IPS-20b (cell line): ENCODE data around the gene CSRNP3.

Experiments used
- H3K27ac ChIP-seq: one replicate; pipeline ENCODE4 v1.5.1; 2013; ENCODE audit warnings: low read length
- H3K27me3 ChIP-seq: 2 replicates; pipeline ENCODE4 v1.6.1; 2013; ENCODE audit warnings: mild to moderate bottlenecking, low read length, inconsistent platforms; ENCODE audit not compliant: insufficient read depth
- H3K36me3 ChIP-seq: 2 replicates; pipeline ENCODE4 v1.6.1; 2013; ENCODE audit warnings: low read depth, mild to moderate bottlenecking, inconsistent platforms, low read length, moderate library complexity; ENCODE audit not compliant: insufficient read depth
- H3K4me1 ChIP-seq: 2 replicates; pipeline ENCODE4 v1.6.1; 2013; ENCODE audit warnings: mild to moderate bottlenecking, control low read depth, inconsistent platforms, low read length, moderate library complexity; ENCODE audit not compliant: insufficient read depth
- H3K4me3 ChIP-seq: 2 replicates; pipeline ENCODE4 v1.5.1; 2013; ENCODE audit warnings: mild to moderate bottlenecking, low read length, inconsistent platforms
- H3K9ac ChIP-seq: 2 replicates; pipeline ENCODE4 v1.6.1; 2013; ENCODE audit warnings: low read depth, mild to moderate bottlenecking, inconsistent platforms, low read length, moderate library complexity
- H3K9me3 ChIP-seq: 2 replicates; pipeline ENCODE4 v1.6.1; 2013; ENCODE audit warnings: mild to moderate bottlenecking, low read depth, low read length, inconsistent platforms; ENCODE audit not compliant: insufficient read depth

Gene CSRNP3

GRCh38 chr2:165508927-165509326, 39.4 kb downstream of the CSRNP3 start:
- Histone ChIP-seq H3K4me1 (no peaks in the 10 kb centered on the region), H3K4me3 (no peak overlapping the region), H3K9me3 (no peaks in the 10 kb centered on the region), H3K36me3 (no peaks in the 10 kb centered on the region), H3K27ac (no peak overlapping the region), H3K27me3 (no peaks in the 10 kb centered on the region), H3K9ac (no peak overlapping the region)

- no peak overlapping the region for H3K9ac ChIP-seq
- H3K27ac ChIP-seq, result no peak overlapping the region
- H3K9me3 ChIP-seq, result no peaks in the 10 kb centered on the region
- no peaks in the 10 kb centered on the region for H3K4me1 ChIP-seq
- no peaks in the 10 kb centered on the region for H3K36me3 ChIP-seq
- H3K27me3 ChIP-seq, result no peaks in the 10 kb centered on the region
- H3K4me3 ChIP-seq, result no peak overlapping the region
Measured at GRCh38 chr2:165513479-165513878, 44.0 kb downstream of the CSRNP3 start.

- Histone ChIP-seq H3K9me3 (no peaks in the 10 kb centered on the region), H3K27me3 (no peaks in the 10 kb centered on the region), H3K27ac (no peak overlapping the region), H3K4me1 (peaks cover 9% of the 10 kb centered on the region; the same call in 1 of the 2 replicates), H3K36me3 (no peaks in the 10 kb centered on the region), H3K4me3 (no peak overlapping the region), H3K9ac (no peak overlapping the region)
Measured at GRCh38 chr2:165518611-165519010, 49.1 kb downstream of the CSRNP3 start.

GRCh38 chr2:165522719-165523118, 53.2 kb downstream of the CSRNP3 start:
- no peak overlapping the region for H3K4me3 ChIP-seq
- H3K27ac ChIP-seq, result no peak overlapping the region
- no peaks in the 10 kb centered on the region for H3K27me3 ChIP-seq
- H3K9ac ChIP-seq, result no peak overlapping the region
- no peaks in the 10 kb centered on the region for H3K36me3 ChIP-seq
- H3K4me1 ChIP-seq, result peaks cover 9% of the 10 kb centered on the region; the same call in 1 of the 2 replicates
- H3K9me3 ChIP-seq, result no peaks in the 10 kb centered on the region

GRCh38 chr2:165524720-165525119, 55.2 kb downstream of the CSRNP3 start:
- H3K4me3 ChIP-seq, result no peak overlapping the region
- peaks cover 9% of the 10 kb centered on the region; the same call in 1 of the 2 replicates for H3K4me1 ChIP-seq
- no peaks in the 10 kb centered on the region for H3K36me3 ChIP-seq
- no peak overlapping the region for H3K27ac ChIP-seq
- no peaks in the 10 kb centered on the region for H3K9me3 ChIP-seq
- no peak overlapping the region for H3K9ac ChIP-seq
- no peaks in the 10 kb centered on the region for H3K27me3 ChIP-seq

GRCh38 chr2:165528691-165529090, 59.2 kb downstream of the CSRNP3 start:
- no peak overlapping the region for H3K9ac ChIP-seq
- no peaks in the 10 kb centered on the region for H3K27me3 ChIP-seq
- no peaks in the 10 kb centered on the region for H3K36me3 ChIP-seq
- no peaks in the 10 kb centered on the region; the same call in 1 of the 2 replicates for H3K4me1 ChIP-seq
- no peaks in the 10 kb centered on the region for H3K9me3 ChIP-seq
- H3K4me3 ChIP-seq, result no peak overlapping the region
- H3K27ac ChIP-seq, result peak overlapping the region; percentile 55

- Histone ChIP-seq H3K27me3 (no peaks in the 10 kb centered on the region), H3K27ac (peak overlapping the region; percentile 55), H3K4me3 (no peak overlapping the region), H3K9me3 (no peaks in the 10 kb centered on the region), H3K4me1 (no peaks in the 10 kb centered on the region; the same call in 1 of the 2 replicates), H3K9ac (no peak overlapping the region), H3K36me3 (no peaks in the 10 kb centered on the region)
Measured at GRCh38 chr2:165529130-165529529, 59.6 kb downstream of the CSRNP3 start.

- Histone ChIP-seq H3K36me3 (no peaks in the 10 kb centered on the region), H3K27me3 (no peaks in the 10 kb centered on the region), H3K9me3 (no peaks in the 10 kb centered on the region), H3K27ac (no peak overlapping the region), H3K9ac (no peak overlapping the region), H3K4me3 (no peak overlapping the region), H3K4me1 (peaks cover 7% of the 10 kb centered on the region; the same call in 1 of the 2 replicates)
Measured at GRCh38 chr2:165533331-165533730, 63.8 kb downstream of the CSRNP3 start.

GRCh38 chr2:165535471-165535870, 66.0 kb downstream of the CSRNP3 start:
- no peaks in the 10 kb centered on the region for H3K9me3 ChIP-seq
- H3K36me3 ChIP-seq, result no peaks in the 10 kb centered on the region
- no peaks in the 10 kb centered on the region for H3K27me3 ChIP-seq
- H3K27ac ChIP-seq, result no peak overlapping the region
- peaks cover 7% of the 10 kb centered on the region; the same call in 1 of the 2 replicates for H3K4me1 ChIP-seq
- no peak overlapping the region for H3K9ac ChIP-seq
- no peak overlapping the region for H3K4me3 ChIP-seq

- H3K27me3 ChIP-seq, result no peaks in the 10 kb centered on the region
Measured at GRCh38 chr2:165536851-165537499, 67.5 kb downstream of the CSRNP3 start.

GRCh38 chr2:165539985-165540384, 70.5 kb downstream of the CSRNP3 start:
- no peak overlapping the region for H3K4me3 ChIP-seq
- no peaks in the 10 kb centered on the region for H3K9me3 ChIP-seq
- no peaks in the 10 kb centered on the region for H3K36me3 ChIP-seq
- no peak overlapping the region for H3K27ac ChIP-seq
- H3K4me1 ChIP-seq, result peaks cover 7% of the 10 kb centered on the region; the same call in 1 of the 2 replicates
- H3K9ac ChIP-seq, result no peak overlapping the region
- no peaks in the 10 kb centered on the region for H3K27me3 ChIP-seq

More at GRCh38 chr2:165536851-165537499, 67.5 kb downstream of the CSRNP3 start:
- H3K36me3 ChIP-seq, result no peaks in the 10 kb centered on the region
- H3K4me3 ChIP-seq, result no peak overlapping the region
- H3K9me3 ChIP-seq, result no peaks in the 10 kb centered on the region
- no peak overlapping the region for H3K27ac ChIP-seq
- H3K4me1 ChIP-seq, result peaks cover 7% of the 10 kb centered on the region; the same call in 1 of the 2 replicates
- no peak overlapping the region for H3K9ac ChIP-seq

- H3K36me3 ChIP-seq, result no peaks in the 10 kb centered on the region
- H3K27ac ChIP-seq, result no peak overlapping the region
Measured at GRCh38 chr2:165544897-165545296, 75.4 kb downstream of the CSRNP3 start.

More at GRCh38 chr2:165544897-165545296, 75.4 kb downstream of the CSRNP3 start:
- Histone ChIP-seq H3K4me3 (no peak overlapping the region), H3K27me3 (no peaks in the 10 kb centered on the region), H3K9ac (no peak overlapping the region), H3K4me1 (peaks cover 7% of the 10 kb centered on the region; the same call in 1 of the 2 replicates), H3K9me3 (no peaks in the 10 kb centered on the region)
